ENCODE results near the gene UCP2.

Gene UCP2

DNA sequence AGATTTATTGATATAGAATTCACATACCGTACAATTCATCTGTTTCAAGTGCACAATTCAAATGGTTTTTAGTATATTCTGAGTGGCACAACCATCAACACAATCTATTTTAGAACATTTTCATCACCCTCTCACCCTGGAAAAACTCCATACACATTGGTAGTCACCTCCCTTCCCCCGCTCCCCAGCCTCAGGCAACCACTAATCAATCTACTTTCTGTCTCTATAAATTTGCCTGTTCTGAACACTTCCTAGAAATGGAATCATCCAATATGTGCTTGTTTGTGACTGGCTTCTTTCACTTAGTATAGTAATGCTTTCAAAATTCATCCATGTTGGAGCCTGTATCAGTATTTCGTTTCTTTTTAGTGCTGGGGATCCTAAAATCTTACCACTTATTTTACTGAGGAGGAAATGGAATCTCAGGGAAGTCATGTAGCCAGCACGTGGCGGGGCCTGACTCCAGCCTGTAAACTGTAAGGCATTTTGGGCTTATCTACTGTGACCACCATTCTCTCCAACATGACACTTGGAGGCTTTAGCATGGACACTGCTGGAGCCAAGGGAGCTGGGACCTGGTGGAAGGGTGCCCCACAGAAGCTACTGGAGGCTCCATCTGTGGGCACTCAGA, 27.1 kb upstream of the UCP2 start:
- no peak for DNase-seq

DNA sequence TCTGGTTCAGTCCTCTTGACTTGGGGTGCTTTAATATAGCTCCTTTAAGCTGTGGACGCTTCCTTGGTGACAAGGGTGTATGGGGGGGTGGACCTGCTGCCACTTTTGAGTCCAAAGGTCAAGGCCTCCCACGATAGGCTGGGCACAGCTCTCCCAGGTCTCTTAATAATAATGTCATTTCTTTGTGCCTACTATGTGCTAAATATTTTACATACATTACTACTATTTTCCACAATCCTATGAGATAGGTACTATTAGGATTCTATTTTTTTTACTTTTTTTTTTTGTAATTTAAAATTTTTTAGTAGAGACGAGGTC, 26.5 kb upstream of the UCP2 start:
- DNase-seq: no peak

DNA sequence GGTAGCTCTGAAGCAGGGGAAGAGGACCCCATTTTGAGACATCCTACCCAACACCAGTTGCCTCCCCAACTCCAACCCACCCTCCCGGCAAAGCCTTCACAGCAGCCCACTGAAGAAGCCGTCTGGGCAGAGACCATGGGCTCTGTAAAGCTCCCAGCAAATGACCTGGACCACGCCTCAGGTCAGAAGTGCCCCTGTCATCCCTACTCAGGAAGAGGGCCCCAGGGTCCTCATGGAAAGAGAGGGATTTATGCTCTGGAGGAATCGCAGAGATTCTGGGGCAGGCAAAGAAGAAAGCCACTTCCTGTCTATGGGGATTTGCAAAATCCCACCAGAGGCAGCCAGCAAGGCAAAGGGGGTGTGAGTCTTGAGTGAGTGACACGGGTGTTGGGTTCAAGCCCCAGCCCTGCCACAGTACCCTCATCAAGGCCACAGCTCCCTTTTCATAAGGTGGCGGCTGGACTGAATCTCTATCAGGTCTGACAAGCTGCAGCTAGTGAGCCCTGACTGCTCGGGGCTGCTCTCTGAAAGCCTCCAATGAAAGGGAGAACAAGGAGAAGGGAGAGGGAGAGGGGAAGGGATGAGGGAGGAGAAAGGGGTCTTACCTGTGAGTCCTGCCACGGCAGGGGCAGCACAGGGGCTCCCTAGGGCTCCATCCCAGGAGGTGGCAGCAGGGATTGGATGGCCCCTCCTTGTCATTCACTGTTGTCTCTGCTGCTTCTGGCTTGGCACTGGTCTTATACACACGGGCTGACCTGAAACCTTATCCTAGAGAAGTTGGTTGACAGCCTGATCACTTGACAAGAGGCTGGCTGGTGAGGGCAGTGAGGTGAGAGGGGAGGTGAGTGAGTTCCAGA, 26.0 kb upstream of the UCP2 start, which contains the start of gene UCP3:
Gene UCP3 (minus strand): TSS at position 713 of the 857 bp plus-strand sequence. CDS start 2,043 bp downstream, outside the sequence.
- no peak for DNase-seq

DNA sequence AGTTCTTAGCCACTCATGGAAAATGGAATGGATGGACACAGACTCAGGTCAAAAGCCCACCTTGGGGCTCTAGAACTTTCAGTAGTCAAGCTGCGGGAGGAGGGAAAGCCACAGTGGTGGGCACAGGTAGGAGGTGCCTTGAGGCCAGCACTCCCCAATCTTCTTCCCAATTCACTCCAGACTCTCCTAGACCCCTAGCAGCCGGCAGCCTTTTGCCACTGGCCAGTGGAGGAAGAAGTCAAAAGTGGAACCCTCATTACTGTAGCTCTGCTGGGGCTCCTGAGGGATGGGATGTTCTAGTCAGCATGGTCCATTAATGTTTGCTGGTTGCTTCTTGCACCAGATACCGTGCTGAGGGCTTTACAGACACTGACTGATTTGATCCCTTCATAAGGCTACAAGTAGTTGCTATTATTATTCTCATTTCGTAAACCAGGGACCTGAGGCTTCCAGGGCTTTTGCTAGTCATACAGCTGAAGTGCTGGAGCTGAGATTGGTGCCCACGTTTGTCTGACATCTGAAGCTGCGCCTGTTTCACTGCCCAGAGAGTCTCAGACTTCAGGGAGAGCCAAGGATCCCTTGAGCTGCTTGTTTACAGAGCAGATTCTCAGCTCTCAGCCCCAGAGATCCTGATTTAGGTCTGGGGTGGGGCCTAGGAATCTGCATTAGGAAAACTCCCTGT, 25.2 kb upstream of the UCP2 start:
- DNase-seq: no peak

DNA sequence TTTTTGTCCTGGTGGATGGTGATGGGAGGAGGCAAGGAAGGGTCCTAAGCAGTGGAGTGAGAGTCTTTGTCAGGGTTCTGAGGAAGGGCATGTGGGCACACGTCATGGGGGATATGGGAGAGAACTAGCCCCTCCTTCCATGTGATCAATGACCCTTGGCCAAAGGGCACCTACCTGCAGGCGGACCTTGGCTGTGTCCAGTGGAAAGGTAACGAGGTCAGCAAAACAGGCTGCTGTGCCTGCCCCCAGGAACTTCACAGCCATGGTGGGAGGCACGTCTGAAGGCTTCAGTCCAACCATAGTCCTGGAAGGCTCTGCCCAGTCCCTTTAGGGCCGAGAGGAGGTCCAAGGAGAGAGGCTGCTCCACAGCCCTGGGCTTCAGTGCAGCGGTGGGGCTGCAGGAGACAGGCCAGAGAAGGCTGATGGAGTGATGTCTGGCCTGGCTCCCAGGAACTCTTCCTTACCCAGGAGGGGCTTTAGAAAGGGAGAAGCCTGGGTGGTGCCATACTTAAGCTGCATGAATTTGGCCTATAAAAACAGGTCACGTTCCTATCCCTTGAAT, 24.2 kb upstream of the UCP2 start:
- no peak for DNase-seq

DNA sequence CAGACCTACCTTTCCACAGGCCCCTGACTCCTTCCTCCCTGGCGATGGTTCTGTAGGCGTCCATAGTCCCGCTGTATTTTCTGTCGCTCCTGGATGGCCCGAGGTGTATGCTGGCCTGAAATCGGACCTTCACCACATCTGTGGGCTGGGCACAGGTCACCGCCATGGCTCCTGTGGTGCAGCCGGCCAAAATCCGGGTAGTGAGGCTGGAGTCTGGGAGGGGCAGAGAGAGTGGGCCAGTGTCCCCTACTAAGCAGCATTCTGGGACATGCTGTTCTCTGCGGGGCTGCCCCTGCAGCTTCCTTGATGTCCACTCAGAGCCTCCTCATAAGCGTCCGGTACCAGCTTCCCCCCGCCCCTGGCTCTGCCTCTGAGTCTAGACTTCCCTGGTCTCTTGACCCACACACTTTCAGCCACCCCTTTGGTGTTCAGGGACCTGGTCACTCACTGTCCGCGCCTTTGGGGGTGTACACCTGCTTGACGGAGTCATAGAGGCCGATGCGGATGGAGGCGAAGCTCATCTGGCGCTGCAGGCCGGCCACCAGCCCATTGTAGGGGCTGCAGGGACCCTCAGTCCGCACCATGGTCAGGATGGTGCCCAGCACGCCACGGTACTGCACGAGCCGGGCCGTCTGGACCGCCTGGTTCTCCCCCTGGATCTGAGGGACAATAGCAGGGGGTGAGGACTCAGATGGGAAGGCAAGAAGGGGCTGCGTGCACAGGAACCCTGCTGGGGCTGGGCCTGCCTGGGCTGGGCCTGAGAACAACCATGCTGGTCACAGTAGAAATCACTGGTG, 23.3 kb upstream of the UCP2 start:
- no peak for DNase-seq

DNA sequence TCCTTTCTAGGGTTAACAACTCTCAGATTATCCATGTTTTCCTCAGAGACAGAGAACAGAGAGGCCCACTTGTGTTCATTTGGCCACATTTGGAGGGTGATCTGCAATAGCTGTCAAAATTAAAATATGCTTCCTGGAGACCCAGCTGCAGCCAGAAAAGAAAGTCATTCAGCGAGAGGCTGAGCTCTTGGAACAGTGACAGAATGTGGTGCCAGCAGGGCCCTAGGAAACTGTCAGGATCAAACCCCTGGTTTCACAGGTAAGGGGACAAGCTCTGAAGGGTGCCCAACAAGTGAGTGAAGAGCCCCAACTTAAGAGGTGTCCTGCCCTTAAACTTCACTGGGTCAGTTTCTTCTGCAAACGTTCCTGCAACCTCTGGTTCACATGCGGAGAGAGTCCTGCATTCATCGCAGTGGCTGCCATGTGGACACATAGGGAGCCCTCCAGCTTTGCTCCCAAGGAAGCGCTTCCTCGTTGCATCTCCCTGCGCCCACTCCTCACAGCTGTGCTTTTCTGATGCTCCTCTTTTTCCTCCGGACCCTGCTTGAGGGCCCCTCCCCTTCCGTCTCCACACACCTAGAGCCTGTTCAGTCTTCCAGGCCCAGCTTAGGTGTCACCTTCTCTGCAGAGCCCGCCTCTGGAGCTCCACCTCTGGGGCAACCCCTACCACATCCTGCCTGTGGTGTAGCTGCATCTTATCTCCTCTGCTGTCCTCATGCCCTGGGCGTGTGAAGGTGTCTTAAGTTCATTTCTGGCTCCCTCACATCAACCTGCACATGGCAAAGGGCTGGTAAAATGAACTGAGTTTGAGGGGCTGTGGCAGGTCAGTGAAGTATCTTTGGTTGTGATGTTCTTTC, 22.3 kb upstream of the UCP2 start:
- DNase-seq: peak; percentile 81

DNA sequence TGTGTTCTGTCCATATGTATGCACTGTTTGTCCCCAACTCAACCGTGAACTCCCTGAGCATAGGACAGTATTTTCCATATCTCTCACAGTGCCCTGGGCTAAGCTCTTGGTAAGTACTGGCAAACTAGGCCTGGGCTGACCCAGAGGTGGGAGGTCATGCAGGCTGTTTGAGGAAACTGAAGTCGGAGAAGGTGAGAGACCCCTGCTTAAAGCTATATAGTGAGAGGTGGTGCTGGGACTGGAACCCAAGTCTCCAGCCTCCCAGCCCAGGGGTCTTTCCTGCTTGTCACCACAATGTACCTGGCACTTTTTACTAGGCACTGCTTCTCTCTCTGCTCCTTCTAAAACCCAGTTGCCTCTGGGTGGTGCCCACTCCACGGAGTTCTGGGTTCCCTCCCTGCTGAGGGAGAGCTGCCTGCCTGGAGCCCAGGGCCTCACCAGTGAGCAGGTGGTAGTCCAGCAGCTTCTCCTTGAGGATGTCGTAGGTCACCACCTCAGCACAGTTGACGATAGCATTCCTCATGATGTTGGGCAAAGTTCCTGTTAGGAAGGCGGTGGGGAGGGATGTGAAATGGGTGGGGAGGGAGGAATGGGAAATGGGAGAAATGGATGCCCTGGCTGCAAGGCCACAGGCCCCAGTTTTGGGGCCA, 21.5 kb upstream of the UCP2 start:
- DNase-seq: no peak

DNA sequence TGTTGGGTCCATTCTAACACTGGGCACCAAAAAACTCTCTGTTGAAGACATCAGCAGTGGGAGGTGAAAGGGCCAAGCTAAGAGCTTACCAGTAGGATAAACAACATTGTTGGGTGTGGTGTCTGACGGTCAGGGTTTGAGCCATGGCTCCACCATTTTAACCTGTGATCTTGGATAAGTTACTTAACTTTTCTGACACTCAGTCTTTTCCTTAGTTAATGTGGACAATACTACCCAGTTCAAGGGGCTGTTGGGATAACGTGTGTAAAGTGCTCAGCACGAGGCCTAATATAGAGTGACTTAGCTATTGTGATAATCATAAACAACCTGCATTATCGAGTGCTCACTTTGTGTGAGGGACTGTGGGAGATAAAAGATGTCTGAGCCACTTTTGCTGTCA, 20.2 kb upstream of the UCP2 start:
- no peak for DNase-seq

DNA sequence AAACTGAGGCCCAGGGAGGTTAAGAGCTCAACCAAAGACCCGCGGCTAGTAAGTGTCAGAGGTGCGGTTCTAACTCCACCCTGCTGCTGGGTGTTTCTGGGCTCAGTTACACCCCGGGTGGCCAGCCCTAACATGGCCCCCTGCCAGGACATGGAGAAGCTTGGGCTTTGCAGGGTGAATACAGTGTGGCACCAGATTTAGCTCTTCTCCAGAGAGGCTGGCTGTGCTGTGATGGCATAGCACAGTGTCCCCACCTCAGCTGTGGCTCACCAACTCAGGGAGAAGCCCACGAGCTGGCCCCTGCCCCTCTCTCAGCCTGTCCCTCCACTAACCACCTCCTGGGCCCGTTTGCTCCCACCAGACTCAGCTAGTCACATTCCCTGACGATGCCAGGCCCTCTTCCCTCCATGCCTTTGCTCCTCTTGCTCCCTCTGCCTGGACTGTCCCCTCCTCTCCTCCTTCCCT, 19.2 kb upstream of the UCP2 start:
- no peak for DNase-seq

DNA sequence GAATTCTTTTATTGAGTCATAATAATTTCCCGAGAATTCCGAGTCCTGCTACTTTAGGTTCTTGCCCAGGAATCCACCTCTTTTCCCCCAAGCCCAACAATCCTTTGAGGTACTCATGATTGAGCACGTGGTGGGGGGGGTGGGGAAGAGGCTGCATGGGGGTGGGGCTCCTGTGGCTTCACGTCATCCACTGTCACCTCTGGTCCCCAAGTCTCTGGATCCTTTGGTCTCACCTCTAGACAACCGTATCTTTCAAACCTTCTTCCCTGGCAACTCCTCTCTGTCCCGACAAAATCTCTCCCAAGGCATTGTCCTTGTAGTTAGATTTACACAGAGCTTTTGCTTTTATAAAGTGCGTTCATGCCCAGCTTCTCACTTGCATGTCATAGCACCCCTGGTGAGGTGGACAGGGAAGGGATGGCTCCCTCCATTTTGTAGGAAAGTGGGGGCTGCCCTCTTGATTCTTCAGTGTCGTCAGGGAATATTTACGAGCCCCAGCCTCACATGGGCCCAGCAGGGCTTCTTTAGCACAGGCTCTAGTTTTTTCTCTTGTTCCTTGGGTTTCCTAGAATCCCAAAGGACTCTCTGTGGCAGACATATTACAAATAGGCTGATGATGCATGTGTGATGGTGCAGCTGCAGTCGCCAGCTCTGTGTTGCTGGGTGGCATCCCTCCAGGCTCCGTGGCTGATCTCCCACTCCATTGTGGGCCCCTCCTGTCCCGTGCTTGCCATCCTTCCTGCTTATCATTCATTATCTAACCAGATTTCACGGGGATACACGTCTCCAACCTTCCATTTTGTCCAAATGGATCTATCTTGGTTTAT, 17.9 kb upstream of the UCP2 start:
- no peak for DNase-seq

DNA sequence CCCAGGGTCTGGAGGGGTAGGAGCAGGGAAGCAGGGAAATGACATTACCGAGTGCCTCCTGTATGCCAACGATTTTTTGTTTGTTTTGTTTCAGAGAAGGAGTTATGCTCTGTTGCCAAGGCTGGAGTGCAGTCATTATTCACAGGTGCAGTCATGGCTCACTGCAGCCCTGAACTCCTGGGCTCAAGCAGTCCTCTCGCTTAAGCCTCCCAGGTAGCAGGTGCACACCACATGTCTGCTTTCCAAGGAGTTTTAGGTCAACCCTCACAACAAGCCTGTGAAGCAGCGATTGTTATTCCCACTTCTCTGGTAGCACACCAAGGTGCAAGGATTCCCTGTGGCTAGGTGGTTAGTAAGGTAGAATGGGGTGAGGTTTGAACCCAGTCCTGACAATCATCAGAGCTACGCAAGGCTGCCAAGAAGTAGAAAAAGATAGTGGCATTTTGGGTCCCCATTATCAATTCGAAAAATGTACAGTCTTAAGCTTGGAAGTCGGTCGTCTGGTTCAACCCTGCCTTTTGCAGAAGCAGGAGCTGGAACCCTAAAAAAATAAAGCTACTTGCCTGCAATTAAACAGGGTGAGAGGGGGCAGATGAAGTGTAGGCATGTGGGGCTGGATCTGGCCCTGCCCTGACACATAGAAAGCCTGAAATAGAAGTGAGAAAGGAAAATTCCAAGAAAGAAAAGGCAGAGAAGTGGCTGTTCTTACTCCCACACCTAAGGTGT, 17.1 kb upstream of the UCP2 start:
- no peak for DNase-seq

DNA sequence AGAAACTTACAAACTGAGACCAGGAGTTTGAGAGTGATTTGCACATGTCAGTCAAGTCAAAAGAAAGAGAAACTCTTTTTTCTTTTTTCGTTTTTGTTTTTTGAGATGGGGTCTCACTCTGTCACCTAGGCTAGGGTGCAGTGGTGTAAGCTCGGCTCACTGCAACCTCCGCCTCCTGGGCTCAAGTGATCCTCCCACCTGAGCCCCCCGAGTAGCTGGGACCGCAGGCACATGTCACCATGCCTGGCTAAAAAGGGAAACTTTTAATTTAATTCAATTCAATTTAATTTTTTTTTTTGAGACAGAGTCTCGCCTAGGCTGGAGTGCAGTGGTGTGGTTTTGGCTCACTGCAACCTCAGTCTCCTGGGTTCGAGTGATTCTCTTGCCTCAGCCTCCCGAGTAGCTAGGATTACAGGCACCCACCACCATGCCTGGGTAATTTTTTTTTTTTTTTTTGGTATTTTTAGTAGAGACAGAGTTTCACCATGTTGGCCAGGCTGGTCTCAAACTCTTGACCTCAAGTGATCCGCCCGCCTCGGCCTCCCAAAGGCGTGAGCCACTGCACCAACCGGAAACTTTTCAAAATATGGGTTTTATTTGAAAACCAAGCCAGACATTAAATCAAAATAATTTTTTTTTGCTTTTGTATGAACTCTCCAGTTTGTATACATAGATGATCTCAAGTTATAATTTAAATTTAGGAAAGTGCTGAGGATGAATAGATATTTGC, 16.4 kb upstream of the UCP2 start:
- no peak for DNase-seq

DNA sequence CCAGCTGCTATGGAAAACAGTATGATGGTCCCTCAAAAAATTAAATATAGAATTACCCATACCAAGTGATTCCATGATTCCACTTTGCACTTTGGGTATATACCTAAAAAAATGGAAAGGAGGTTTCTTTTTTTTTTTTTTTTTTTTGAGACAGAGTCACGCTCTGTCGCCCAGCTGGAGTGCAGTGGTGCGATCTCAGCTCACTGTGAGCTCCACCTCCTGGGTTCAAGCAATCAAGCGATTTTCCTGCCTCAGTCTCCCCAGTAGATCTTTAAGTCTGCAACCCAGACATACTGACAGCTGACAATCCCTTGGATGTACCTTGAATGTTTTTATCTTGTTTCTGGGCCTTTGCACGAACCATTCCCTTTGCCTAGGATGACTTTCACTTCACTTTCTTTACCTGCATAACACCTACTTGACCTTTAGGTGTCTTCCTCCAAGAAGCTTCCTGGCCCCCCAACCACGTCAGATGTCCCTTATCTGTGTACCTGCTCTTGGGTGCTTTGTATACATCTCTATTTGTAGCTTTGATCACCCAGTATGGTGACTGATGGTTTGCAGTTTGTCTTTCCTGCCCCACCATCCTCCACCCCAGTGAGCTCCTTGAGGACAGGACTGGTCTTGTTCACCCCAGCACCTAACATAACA, 14.6 kb upstream of the UCP2 start:
- DNase-seq: no peak

DNA sequence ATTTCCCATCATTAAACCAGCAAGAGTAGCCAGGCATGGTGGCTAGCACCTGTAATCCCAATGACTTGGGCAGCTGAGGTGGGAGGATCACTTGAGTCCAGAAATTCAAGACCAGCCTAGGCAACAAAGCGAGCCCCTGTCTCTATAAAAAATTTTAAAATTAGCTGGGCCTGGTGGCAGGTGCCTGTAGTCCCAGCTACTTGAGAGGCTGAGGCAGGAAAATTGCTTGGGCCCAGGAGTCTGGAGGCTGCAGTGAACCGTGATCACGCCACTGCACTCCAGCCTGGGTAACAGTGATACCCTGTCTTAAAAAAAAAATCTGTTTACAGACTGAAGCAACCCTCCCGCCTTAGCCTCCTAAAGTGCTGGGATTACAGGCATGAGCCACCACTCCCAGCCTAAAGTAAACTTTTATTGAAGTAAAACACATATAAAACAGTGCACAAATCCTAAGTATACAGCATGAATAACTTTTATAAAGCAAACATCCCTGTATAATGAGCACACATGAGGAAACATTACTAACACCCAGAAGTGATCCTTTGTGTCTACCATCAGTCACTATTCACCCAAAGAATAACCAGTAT, 13.6 kb upstream of the UCP2 start:
- no peak for DNase-seq

DNA sequence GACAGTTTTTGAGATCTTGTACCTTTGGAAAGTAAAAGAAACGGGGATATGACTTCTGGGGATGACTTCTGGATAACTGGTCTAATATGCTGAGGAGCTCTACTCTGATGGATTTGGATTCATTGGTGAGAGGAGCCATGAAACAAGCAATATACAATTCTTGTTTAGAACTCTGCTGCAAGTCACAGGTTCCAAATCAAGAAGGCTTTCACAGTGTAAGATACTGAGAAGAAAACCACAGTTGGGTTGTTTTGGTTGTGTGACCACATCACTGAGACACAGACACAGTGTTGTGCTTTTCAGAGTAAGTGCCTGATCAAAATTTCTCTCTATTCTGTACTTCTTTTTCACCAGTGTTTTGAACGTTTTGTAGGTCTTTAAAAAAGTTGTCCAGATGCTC, 13.1 kb upstream of the UCP2 start:
- DNase-seq: no peak

DNA sequence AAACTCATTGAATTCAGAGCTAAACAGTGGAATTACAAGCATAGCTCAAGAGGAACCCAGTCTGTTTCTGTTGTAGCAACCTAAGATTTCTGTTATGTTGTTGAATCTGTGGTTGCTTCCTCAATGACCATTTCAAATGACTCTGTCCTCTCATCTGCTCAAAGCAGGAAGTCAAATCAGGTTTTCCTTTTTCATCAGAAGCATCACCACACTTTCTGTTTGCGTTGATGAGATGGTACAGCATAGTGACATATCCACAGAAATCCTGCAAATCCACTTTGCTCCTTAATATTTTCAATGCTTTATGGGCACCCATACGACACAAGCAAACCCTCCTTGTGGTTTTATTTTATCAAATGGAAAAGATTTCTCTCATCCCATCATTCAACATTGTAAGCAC, 12.6 kb upstream of the UCP2 start:
- DNase-seq: no peak

DNA sequence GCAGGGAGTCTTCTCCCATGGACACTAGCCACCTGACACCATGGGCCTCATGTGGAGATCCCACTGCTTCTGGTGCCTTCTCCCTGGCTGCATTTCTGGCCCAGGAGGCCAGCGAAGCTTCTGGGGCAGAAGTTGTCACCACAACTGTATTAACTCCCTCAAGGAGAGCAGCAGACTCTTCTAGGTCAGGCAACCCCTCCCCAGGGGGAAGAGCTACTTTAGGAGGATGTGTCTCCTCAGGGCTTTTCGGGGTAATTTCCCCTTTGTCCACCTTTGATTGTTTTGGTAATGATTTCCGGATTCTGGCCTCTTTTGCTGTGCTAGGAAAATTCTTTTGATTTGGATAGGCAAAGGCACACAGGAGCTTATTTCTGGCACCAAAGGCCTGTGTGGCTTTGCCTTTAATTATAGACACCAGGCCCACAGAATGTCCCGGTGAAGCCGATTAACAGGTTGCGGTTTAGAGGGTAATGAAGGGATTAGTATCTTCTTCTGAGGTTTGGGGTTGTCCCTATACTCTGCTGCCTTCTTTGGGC, 8.9 kb upstream of the UCP2 start:
- no peak for DNase-seq
